ENCODE data around the gene KIRREL1. TPM values are rescaled to one million over a fixed set of nuclear protein-coding genes. Genes with fewer than 3 reads are reported as not detected.

Gene KIRREL1
- total RNA-seq, 1 donor from 2014 or later, result 195 TPM

DNA sequence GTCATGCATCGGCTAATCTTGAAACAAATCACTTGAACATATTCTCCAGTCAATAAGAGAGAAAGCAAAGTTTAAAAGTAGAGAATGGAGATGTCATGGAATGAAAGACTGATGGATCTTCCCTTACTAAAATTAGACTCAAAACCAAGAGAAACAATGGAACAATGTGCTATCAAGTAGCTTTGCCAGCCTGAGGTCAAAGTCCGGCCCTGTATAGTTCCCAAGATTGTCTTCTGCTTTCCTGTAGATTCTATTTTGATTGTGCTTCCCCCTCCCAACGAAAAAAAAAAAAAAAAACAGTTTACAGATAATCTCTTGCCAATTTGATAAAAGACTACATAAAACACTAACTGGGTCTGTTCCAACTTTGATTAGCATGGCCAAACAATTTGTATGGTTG lies 40.8 kb upstream of the KIRREL1 start:
- Mint-ChIP-seq H3K4me3 (ENCODE audit: unreplicated experiment) (no peak overlapping the region), H3K4me1 (ENCODE audit: low read depth, unreplicated experiment) (no peaks in the 10 kb centered on the region), H3K36me3 (ENCODE audit: low read depth, unreplicated experiment) (no peaks in the 10 kb centered on the region), H3K9me3 (ENCODE audit: unreplicated experiment) (no peaks in the 10 kb centered on the region), H3K27ac (ENCODE audit: unreplicated experiment) (no peak overlapping the region), H3K27me3 (ENCODE audit: low read depth, unreplicated experiment) (peaks cover 28% of the 10 kb centered on the region)
- Histone ChIP-seq H4K20me1 (ENCODE audit: insufficient read depth, low read length) (no peaks in the 10 kb centered on the region), H3K9ac (ENCODE audit: low read length) (no peak overlapping the region), H3K4me1 (ENCODE audit: insufficient read depth, low read length) (no peaks in the 10 kb centered on the region), H2AFZ (ENCODE audit: low read depth, low read length) (no peak overlapping the region), H3K79me2 (ENCODE audit: insufficient read depth, low read length) (no peaks in the 10 kb centered on the region), H3K36me3 (ENCODE audit: insufficient read depth, low read length) (no peaks in the 10 kb centered on the region), H3K27ac (ENCODE audit: low read depth, low read length) (no peak overlapping the region), H3K9me3 (ENCODE audit: insufficient read depth, low read depth, low read length) (no peaks in the 10 kb centered on the region), H3K4me2 (ENCODE audit: low read length) (no peak overlapping the region), H3K4me3 (ENCODE audit: insufficient read depth, low read depth, low read length) (no peak overlapping the region), H3K27me3 (ENCODE audit: insufficient read depth, low read length) (peaks cover 24% of the 10 kb centered on the region)
- FAIRE-seq (no peak), DNase-seq (ENCODE audit: low read depth) (no peak)
- TF ChIP-seq, protein P1, sequence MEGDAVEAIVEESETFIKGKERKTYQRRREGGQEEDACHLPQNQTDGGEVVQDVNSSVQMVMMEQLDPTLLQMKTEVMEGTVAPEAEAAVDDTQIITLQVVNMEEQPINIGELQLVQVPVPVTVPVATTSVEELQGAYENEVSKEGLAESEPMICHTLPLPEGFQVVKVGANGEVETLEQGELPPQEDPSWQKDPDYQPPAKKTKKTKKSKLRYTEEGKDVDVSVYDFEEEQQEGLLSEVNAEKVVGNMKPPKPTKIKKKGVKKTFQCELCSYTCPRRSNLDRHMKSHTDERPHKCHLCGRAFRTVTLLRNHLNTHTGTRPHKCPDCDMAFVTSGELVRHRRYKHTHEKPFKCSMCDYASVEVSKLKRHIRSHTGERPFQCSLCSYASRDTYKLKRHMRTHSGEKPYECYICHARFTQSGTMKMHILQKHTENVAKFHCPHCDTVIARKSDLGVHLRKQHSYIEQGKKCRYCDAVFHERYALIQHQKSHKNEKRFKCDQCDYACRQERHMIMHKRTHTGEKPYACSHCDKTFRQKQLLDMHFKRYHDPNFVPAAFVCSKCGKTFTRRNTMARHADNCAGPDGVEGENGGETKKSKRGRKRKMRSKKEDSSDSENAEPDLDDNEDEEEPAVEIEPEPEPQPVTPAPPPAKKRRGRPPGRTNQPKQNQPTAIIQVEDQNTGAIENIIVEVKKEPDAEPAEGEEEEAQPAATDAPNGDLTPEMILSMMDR (IDR thresholded peaks at IDR 0.05; ENCODE audit: insufficient read depth, low read depth, low read length), result no peak
- no peak for TF ChIP-seq EZH2 (IDR thresholded peaks at IDR 0.05; ENCODE audit: insufficient read depth, low read length)

DNA sequence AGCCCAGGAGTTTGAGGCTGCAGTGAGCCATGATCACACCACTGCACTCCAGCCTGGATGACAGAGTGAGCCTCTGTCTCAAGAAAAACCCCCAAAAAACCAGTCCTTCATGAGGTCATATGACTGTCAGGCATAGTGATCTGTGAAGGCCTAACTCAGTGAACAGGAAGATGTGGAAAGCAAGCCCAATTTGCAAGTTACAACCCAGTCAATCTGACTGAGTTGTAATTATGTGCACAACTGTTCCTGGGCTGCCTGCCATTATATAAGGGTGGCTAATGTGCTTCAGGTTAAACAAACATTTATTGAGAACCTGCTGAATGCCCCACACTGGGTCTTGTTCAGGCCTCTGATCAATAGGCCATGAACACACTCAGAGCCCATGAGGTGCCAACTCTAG lies 38.2 kb upstream of the KIRREL1 start:
- Histone ChIP-seq H3K9ac (ENCODE audit: low read length) (no peak overlapping the region), H3K27me3 (ENCODE audit: insufficient read depth, low read length) (peaks cover 41% of the 10 kb centered on the region), H3K4me3 (ENCODE audit: insufficient read depth, low read depth, low read length) (no peak overlapping the region), H3K9me3 (ENCODE audit: insufficient read depth, low read depth, low read length) (no peaks in the 10 kb centered on the region), H2AFZ (ENCODE audit: low read depth, low read length) (no peak overlapping the region), H4K20me1 (ENCODE audit: insufficient read depth, low read length) (no peaks in the 10 kb centered on the region), H3K27ac (ENCODE audit: low read depth, low read length) (no peak overlapping the region), H3K4me1 (ENCODE audit: insufficient read depth, low read length) (no peaks in the 10 kb centered on the region), H3K4me2 (ENCODE audit: low read length) (no peak overlapping the region), H3K36me3 (ENCODE audit: insufficient read depth, low read length) (no peaks in the 10 kb centered on the region), H3K79me2 (ENCODE audit: insufficient read depth, low read length) (no peaks in the 10 kb centered on the region)
- H3K27me3 Mint-ChIP-seq (ENCODE audit: low read depth, unreplicated experiment), result peaks cover 26% of the 10 kb centered on the region
- H3K4me3 Mint-ChIP-seq (ENCODE audit: unreplicated experiment), result no peak overlapping the region
- no peaks in the 10 kb centered on the region for H3K9me3 Mint-ChIP-seq (ENCODE audit: unreplicated experiment)
- no peak overlapping the region for H3K27ac Mint-ChIP-seq (ENCODE audit: unreplicated experiment)
- peaks cover 6% of the 10 kb centered on the region for H3K4me1 Mint-ChIP-seq (ENCODE audit: low read depth, unreplicated experiment)
- DNase-seq (ENCODE audit: low read depth) (no peak), FAIRE-seq (no peak)
- TF ChIP-seq EZH2 (IDR thresholded peaks at IDR 0.05; ENCODE audit: insufficient read depth, low read length), result no peak
- TF ChIP-seq, protein P1 (IDR thresholded peaks at IDR 0.05; ENCODE audit: insufficient read depth, low read depth, low read length), result no peak
- no peaks in the 10 kb centered on the region for H3K36me3 Mint-ChIP-seq (ENCODE audit: low read depth, unreplicated experiment)

DNA sequence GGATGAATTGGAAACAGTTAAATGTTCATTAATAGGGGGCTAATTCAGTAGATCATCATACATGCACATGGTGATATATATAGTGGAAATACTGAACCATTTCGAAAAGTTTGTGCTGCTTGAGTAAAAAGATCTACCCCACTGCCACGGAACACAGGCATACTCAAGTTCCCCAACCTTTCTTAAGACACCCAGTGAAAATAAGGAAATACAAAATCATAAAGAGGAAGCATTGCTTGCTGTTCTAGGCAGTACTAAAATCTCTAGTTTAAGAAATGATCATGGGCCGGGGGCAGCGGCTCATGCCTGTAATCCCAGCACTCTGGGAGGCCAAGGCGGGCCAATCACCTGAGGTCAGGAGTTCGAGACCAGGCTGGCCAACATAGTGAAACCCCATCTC lies 37.6 kb upstream of the KIRREL1 start:
- H3K36me3 ChIP-seq (ENCODE audit: insufficient read depth, low read length), result no peaks in the 10 kb centered on the region
- FAIRE-seq, result no peak
- TF ChIP-seq, protein P1 (IDR thresholded peaks at IDR 0.05; ENCODE audit: insufficient read depth, low read depth, low read length), result no peak
- no peak for TF ChIP-seq EZH2 (IDR thresholded peaks at IDR 0.05; ENCODE audit: insufficient read depth, low read length)
- H3K9me3 Mint-ChIP-seq (ENCODE audit: unreplicated experiment), result no peaks in the 10 kb centered on the region
- H3K36me3 Mint-ChIP-seq (ENCODE audit: low read depth, unreplicated experiment), result no peaks in the 10 kb centered on the region
- no peak overlapping the region for H3K27ac Mint-ChIP-seq (ENCODE audit: unreplicated experiment)
- H3K9me3 ChIP-seq (ENCODE audit: insufficient read depth, low read depth, low read length), result no peaks in the 10 kb centered on the region
- no peak overlapping the region for H3K4me2 ChIP-seq (ENCODE audit: low read length)
- H3K27me3 ChIP-seq (ENCODE audit: insufficient read depth, low read length), result peaks cover 41% of the 10 kb centered on the region
- H4K20me1 ChIP-seq (ENCODE audit: insufficient read depth, low read length), result no peaks in the 10 kb centered on the region
- H3K4me3 ChIP-seq (ENCODE audit: insufficient read depth, low read depth, low read length), result no peak overlapping the region
- no peak overlapping the region for H3K27ac ChIP-seq (ENCODE audit: low read depth, low read length)
- H3K27me3 Mint-ChIP-seq (ENCODE audit: low read depth, unreplicated experiment), result peaks cover 26% of the 10 kb centered on the region
- H2AFZ ChIP-seq (ENCODE audit: low read depth, low read length), result no peak overlapping the region
- no peak overlapping the region for H3K4me3 Mint-ChIP-seq (ENCODE audit: unreplicated experiment)
- H3K4me1 ChIP-seq (ENCODE audit: insufficient read depth, low read length), result no peaks in the 10 kb centered on the region
- no peak overlapping the region for H3K9ac ChIP-seq (ENCODE audit: low read length)
- no peaks in the 10 kb centered on the region for H3K79me2 ChIP-seq (ENCODE audit: insufficient read depth, low read length)
- DNase-seq (ENCODE audit: low read depth), result no peak
- H3K4me1 Mint-ChIP-seq (ENCODE audit: low read depth, unreplicated experiment), result peaks cover 6% of the 10 kb centered on the region
